ENCODE measurements around the gene FCER1G.
"Not testable (repeated sequence)": the region's sequence is repeated elsewhere in the genome, so short reads cannot be mapped to it uniquely, and the experiment has no call there.

Gene FCER1G

DNA sequence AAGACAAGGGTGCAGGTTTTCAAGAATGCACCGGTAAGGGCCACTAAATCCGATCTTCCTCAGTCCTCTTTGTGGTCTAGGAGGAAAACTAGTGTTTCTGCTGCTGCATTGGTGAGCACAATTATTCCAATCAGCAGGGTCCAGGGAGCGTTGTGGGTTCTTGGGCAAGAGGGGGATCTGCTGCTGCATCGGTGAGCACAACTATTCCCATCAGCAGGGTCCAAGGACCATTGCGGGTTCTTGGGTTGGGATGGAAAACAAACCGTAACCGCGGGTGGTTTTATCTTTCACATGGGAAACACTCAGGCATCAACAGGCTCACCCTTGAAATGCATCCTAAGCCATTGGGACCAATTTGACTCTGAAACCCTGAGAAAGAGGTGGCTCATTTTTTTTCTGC lies 36.5 kb downstream of the FCER1G start:
- Histone ChIP-seq H3K4me1 (ENCODE audit: insufficient read depth, low read length) (no peaks in the 10 kb centered on the region), H3K36me3 (ENCODE audit: insufficient read depth, low read depth, low read length) (no peaks in the 10 kb centered on the region), H3K27ac (ENCODE audit: low read length) (no peak overlapping the region), H3K27me3 (ENCODE audit: insufficient read depth, low read length) (no peaks in the 10 kb centered on the region), H3K9ac (ENCODE audit: low read depth, low read length) (no peak overlapping the region), H3K4me3 (ENCODE audit: low read length) (no peak overlapping the region), H3K9me3 (ENCODE audit: insufficient read depth, low read depth, low read length) (peaks cover under 1% of the 10 kb centered on the region; the same call in 1 of the 2 replicates)

DNA sequence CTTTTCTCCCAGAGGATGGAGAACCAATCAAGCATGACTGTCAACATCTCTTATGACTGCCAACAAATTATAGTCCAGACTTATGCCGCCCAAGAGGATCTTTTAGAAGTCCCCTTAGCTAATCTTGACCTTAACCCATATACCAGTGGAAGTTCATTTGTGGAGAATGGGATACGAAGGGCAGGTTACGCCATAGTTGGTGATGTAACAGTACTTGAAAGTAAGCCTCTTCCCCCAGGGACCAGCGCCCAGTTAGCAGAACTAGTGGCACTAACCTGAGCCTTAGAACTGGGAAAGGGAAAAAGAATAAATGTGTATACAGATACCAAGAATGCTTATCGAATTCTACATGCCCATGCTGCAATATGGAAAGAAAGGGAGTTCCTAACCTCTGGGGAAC lies 40.2 kb downstream of the FCER1G start:
- not testable (repeated sequence) for H3K36me3 ChIP-seq (ENCODE audit: insufficient read depth, low read depth, low read length); H3K4me1 ChIP-seq (ENCODE audit: insufficient read depth, low read length); H3K9ac ChIP-seq (ENCODE audit: low read depth, low read length); H3K4me3 ChIP-seq (ENCODE audit: low read length); H3K27ac ChIP-seq (ENCODE audit: low read length)
- peaks cover 31% of the 10 kb centered on the region for H3K27me3 ChIP-seq (ENCODE audit: insufficient read depth, low read length)
- H3K9me3 ChIP-seq (ENCODE audit: insufficient read depth, low read depth, low read length): peaks cover 13% of the 10 kb centered on the region

DNA sequence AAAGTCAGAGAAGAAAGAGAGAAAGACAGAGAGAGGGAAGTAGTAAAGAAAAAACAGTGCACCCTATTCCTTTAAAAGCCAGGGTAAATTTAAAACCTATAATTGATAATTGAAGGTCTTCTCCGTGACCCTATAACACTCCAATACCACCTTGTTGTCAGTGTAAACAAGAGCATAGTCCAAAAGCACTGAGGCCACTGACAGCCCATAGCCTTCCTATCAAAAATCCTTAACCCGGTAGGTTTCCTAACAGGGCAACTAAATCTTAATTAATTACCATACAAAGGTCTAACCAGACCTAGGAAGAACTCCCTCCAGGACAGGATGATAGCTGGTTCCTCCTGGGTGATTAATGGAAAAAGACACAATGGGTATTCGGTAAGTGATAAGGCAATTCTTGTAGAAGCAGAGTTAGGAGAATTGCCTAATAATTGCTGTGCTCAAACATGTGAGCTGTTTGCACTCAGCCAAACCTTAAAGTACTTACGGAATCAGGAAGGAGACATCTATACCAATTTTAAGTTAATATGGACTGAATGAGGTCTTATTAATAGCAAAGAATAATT lies 40.9 kb downstream of the FCER1G start:
- Histone ChIP-seq H3K27me3 (ENCODE audit: insufficient read depth, low read length) (peaks cover 38% of the 10 kb centered on the region), H3K9me3 (ENCODE audit: insufficient read depth, low read depth, low read length) (peaks cover 13% of the 10 kb centered on the region)
- not testable (repeated sequence) for H3K36me3 ChIP-seq (ENCODE audit: insufficient read depth, low read depth, low read length); H3K27ac ChIP-seq (ENCODE audit: low read length); H3K4me1 ChIP-seq (ENCODE audit: insufficient read depth, low read length); H3K9ac ChIP-seq (ENCODE audit: low read depth, low read length); H3K4me3 ChIP-seq (ENCODE audit: low read length)

DNA sequence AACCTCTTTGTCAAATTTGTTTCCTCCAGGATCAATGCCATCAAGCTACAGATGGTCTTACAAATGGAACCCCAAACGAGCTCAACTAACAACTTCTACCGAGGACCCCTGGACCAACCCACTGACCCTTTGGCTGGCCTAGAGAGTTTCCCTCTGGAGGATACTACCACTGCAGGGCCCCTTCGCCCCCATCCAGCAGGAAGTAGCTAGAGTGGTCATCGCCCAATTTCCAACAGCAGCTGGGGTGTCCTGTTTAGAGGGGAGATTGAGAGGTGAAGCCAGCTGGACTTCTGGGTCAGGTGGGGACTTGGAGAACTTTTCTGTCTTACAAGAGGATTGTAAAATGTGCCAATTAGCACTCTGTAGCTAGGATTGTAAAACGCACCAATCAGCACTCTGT lies 42.0 kb downstream of the FCER1G start:
- peaks cover 47% of the 10 kb centered on the region for H3K27me3 ChIP-seq (ENCODE audit: insufficient read depth, low read length)
- H3K27ac ChIP-seq (ENCODE audit: low read length); H3K36me3 ChIP-seq (ENCODE audit: insufficient read depth, low read depth, low read length); H3K4me1 ChIP-seq (ENCODE audit: insufficient read depth, low read length); H3K4me3 ChIP-seq (ENCODE audit: low read length); H3K9ac ChIP-seq (ENCODE audit: low read depth, low read length): not testable (repeated sequence)
- peaks cover 13% of the 10 kb centered on the region for H3K9me3 ChIP-seq (ENCODE audit: insufficient read depth, low read depth, low read length)

DNA sequence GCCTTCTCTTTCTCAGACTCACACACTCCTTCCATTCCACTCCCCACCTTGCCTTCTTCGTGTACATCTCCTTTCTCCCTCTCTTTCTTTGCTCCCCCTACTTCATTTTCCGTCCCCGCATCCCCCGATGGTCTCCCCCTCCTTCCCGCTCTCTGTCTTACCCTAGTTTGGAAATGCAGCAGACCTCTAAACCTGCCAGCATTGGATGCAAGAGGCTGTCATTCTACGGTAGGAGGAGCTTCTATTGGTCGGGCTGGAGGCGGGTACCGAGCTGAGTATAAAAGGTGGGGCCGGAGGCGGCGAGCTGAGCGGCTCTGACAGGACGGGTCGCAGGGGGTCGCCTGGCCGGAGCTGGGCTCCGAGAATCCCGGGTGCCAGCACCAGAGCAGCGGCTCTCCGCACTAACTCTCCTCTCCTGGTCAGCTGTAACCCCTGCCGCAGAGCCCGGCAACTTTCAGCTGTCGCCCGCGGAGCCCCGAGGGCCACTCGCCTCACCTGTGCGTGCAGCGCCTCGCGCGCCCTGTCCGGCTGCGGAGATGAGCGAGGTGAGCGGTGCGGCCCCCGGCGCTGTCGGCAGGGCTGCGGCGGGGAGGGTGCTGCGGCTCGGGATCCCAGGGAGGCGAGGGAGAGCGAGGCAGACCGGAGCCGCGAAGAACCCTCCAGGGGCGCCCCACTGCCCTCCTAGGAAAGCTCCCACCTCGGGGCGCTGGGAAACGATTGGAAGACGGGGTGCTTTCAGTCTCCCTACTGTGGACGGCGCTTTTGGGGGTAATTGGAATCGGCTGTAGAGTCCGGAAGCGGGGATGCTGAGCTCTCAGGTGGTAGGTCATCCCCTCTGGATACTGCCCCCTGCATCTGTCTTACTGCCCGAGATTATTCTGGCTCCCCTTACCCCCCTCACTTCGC lies 43.6 kb downstream of the FCER1G start, which contains the start of gene PCP4L1:
TSS of gene PCP4L1 (plus strand) at position 307 of the 906 bp plus-strand sequence. CDS start at position 537, 230 bp downstream.
- Histone ChIP-seq H3K4me1 (ENCODE audit: insufficient read depth, low read length) (peaks cover 7% of the 10 kb centered on the region), H3K9me3 (ENCODE audit: insufficient read depth, low read depth, low read length) (peaks cover 13% of the 10 kb centered on the region), H3K9ac (ENCODE audit: low read depth, low read length) (no peak within 1 kb of the TSS), H3K36me3 (ENCODE audit: insufficient read depth, low read depth, low read length) (no peaks in the 10 kb centered on the region), H3K4me3 (ENCODE audit: low read length) (peak within 1 kb of the TSS; percentile 65), H3K27me3 (ENCODE audit: insufficient read depth, low read length) (peaks cover 47% of the 10 kb centered on the region), H3K27ac (ENCODE audit: low read length) (no peak within 1 kb of the TSS)

DNA sequence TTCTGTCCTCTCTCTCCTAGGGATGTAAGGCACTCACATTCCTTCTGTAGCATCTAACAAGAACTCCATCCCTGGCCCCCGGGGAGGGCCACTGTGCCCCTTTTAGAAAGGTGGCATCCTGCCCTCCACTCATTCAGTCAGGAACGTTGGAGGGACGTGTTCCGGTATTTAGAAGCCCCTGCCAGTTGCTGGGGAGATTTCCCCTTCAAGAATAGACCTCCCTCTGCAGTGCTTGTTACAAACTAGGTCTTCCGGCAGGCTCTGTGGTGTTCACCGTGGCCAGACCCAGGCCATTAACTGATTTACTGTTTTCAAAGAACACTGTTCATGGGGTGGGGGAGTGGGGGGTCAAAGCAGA lies 44.2 kb downstream of the FCER1G start:
- H3K27me3 ChIP-seq (ENCODE audit: insufficient read depth, low read length): peaks cover 47% of the 10 kb centered on the region
- H3K4me3 ChIP-seq (ENCODE audit: low read length): peak overlapping the region; percentile 65; the same call in 1 of the 2 replicates
- no peaks in the 10 kb centered on the region for H3K36me3 ChIP-seq (ENCODE audit: insufficient read depth, low read depth, low read length)
- H3K9ac ChIP-seq (ENCODE audit: low read depth, low read length): no peak overlapping the region
- peaks cover 7% of the 10 kb centered on the region for H3K4me1 ChIP-seq (ENCODE audit: insufficient read depth, low read length)
- peaks cover 13% of the 10 kb centered on the region for H3K9me3 ChIP-seq (ENCODE audit: insufficient read depth, low read depth, low read length)
- H3K27ac ChIP-seq (ENCODE audit: low read length): no peak overlapping the region

DNA sequence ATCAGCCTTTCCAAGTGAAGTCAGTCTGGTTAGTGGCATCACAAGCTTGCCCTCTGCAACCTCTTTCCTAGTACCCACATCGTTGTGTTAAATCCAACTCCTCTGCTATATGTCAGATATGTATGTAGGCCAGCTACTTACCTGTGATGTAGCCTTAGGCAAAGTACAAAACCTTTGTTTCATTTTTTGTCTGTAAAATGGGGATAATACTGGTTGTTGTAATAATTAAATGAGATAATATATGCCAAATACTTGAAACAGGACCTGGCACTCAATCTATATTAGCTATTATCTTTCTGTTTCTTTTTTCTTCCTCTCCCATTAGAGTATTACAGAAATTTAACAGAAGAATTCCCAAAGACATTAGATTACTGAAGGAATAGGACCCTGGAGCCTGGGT lies 44.7 kb downstream of the FCER1G start:
- Histone ChIP-seq H3K27me3 (ENCODE audit: insufficient read depth, low read length) (peaks cover 47% of the 10 kb centered on the region), H3K9ac (ENCODE audit: low read depth, low read length) (no peak overlapping the region), H3K9me3 (ENCODE audit: insufficient read depth, low read depth, low read length) (peaks cover 13% of the 10 kb centered on the region), H3K4me3 (ENCODE audit: low read length) (no peak overlapping the region), H3K4me1 (ENCODE audit: insufficient read depth, low read length) (peaks cover 7% of the 10 kb centered on the region), H3K27ac (ENCODE audit: low read length) (no peak overlapping the region), H3K36me3 (ENCODE audit: insufficient read depth, low read depth, low read length) (no peaks in the 10 kb centered on the region)

DNA sequence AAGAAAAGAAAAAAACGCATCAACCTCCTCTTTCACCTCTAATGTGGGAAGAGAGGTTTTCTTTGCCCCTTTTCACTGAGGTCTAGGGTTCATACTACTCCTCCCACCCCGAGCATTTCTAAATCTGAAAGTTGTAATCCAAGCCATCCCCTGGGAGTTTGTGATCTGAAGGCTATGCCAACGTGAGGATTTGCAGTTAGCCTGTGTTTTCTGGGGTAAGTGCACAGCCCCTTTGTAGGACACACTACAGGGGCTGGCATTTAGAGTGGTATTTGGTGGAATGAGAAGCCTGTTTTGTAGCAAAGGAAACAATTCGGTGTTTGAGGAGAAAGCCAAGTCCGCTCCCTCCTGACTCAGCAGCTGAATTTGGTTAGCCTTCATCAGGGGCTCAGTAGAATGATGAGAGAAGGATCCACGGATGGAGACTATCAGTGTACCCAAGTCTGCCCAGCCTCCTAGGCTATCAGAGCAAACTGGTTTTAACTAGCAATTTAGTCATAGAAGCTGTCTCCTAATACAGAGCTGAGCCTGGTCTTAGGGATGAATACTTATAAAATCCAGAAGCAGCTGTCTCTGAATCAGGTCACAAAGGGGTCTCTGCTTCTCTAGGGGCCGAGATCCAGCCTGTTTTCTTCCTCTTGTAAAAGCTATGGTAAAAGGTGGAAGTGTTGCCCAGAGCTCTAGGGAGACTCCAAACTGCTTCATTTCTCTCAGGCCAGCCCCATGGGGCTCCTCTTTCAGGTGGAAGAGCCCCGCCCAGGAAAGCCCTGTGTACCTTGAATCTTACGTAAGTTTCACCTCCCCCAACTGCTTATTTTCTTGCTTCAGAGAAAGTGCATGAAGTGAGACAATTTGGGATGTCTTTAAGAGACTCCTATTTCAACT lies 45.5 kb downstream of the FCER1G start:
- no peak overlapping the region for H3K4me3 ChIP-seq (ENCODE audit: low read length)
- peaks cover 13% of the 10 kb centered on the region for H3K9me3 ChIP-seq (ENCODE audit: insufficient read depth, low read depth, low read length)
- no peak overlapping the region for H3K9ac ChIP-seq (ENCODE audit: low read depth, low read length)
- H3K27ac ChIP-seq (ENCODE audit: low read length): no peak overlapping the region
- peaks cover 47% of the 10 kb centered on the region for H3K27me3 ChIP-seq (ENCODE audit: insufficient read depth, low read length)
- peaks cover 7% of the 10 kb centered on the region for H3K4me1 ChIP-seq (ENCODE audit: insufficient read depth, low read length)
- H3K36me3 ChIP-seq (ENCODE audit: insufficient read depth, low read depth, low read length): no peaks in the 10 kb centered on the region

DNA sequence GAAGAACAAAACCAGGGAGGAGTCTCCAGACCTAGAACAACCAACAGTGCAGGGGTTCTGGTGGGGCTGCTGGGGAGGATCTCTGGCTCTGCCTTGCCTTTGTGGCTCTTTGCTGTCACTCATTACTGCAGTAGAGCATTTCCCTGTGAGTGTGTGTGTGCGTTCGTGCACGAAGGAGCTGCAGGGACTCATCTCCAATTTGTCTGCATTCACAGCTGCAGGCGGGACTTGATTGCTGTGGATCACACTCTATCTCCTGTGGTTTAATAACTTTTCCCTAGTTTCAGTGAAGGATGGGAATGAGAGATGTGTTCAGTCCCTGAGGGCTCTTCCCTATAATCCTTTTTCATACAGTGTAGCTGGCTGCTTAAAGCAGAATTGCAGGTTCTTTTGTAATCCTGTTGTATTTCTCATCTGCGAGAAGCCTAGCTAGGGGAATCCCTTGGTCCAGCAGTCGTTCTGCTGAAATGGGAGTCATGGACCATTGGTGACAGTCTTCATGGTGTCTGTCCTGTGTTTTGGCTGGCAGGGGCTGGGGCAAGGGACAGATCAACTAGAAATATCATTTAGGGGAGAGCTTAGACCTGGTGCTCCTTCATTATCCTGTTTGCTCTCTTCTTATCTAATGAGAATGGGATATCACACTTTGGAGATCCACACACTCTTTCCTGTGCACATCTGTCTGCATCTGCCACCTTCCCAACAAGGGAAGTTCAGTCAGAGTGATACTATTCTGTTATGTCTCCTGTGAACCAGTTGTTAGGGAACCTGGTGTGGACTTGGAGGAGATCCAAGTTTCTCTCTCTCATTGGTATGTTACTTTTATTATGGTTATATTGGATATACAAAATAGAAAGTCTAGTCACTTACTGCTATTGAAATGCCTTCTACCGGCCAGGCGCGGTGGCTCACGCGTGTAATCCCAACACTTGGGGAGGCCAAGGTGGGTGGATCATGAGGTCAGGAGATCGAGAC lies 46.5 kb downstream of the FCER1G start:
- H3K4me1 ChIP-seq (ENCODE audit: insufficient read depth, low read length): peaks cover 13% of the 10 kb centered on the region
- no peak overlapping the region for H3K27ac ChIP-seq (ENCODE audit: low read length)
- no peaks in the 10 kb centered on the region for H3K36me3 ChIP-seq (ENCODE audit: insufficient read depth, low read depth, low read length)
- peaks cover 13% of the 10 kb centered on the region for H3K9me3 ChIP-seq (ENCODE audit: insufficient read depth, low read depth, low read length)
- no peak overlapping the region for H3K9ac ChIP-seq (ENCODE audit: low read depth, low read length)
- H3K4me3 ChIP-seq (ENCODE audit: low read length): no peak overlapping the region
- H3K27me3 ChIP-seq (ENCODE audit: insufficient read depth, low read length): peaks cover 47% of the 10 kb centered on the region

DNA sequence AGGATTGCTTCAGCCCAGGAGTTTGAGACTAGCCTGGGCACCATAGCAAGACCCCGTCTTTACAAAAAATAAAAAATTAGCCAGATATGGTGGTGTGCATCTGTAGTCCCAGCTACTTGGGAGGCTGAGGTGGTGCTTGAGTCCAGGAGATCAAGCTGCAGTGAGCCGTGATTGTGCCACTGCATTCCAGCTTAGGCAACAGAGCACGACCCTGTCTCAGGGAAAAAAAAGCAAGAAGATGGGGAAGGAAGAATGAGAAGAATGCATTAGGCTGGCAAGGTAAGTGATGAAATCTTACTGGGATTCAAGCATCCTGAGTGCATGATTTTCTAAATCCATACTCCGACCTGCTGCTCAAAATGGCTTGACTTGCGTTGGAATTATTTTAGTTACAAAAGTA lies 50.2 kb downstream of the FCER1G start:
- H3K9me3 ChIP-seq (ENCODE audit: insufficient read depth, low read depth, low read length): no peaks in the 10 kb centered on the region
- H3K4me1 ChIP-seq (ENCODE audit: insufficient read depth, low read length): peaks cover 14% of the 10 kb centered on the region
- H3K9ac ChIP-seq (ENCODE audit: low read depth, low read length): no peak overlapping the region
- no peak overlapping the region for H3K4me3 ChIP-seq (ENCODE audit: low read length)
- peaks cover 16% of the 10 kb centered on the region for H3K27me3 ChIP-seq (ENCODE audit: insufficient read depth, low read length)
- H3K36me3 ChIP-seq (ENCODE audit: insufficient read depth, low read depth, low read length): no peaks in the 10 kb centered on the region
- no peak overlapping the region for H3K27ac ChIP-seq (ENCODE audit: low read length)

DNA sequence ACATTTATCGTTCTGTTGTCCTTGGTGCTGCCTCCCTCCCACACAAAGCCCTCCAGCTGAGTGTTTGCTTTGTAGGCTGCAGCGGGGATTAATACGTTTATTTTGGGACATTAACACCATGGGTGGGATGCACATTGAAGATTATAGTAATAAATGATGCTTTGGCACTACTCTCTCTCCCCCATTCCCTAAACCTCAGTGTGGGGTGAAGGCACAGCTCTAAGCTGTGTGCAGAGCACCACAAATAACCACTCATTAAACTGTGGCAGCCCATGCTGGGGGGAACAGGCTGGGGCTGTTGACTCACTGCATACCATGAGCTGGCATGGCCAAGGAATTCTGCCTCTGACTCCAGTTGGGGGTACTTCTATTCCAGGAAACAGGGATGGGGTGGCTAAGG lies 51.1 kb downstream of the FCER1G start:
- H3K27ac ChIP-seq (ENCODE audit: low read length): no peak overlapping the region
- H3K36me3 ChIP-seq (ENCODE audit: insufficient read depth, low read depth, low read length): no peaks in the 10 kb centered on the region
- H3K27me3 ChIP-seq (ENCODE audit: insufficient read depth, low read length): peaks cover 7% of the 10 kb centered on the region
- H3K4me3 ChIP-seq (ENCODE audit: low read length): no peak overlapping the region
- peaks cover 6% of the 10 kb centered on the region; the same call in 1 of the 2 replicates for H3K4me1 ChIP-seq (ENCODE audit: insufficient read depth, low read length)
- H3K9me3 ChIP-seq (ENCODE audit: insufficient read depth, low read depth, low read length): no peaks in the 10 kb centered on the region
- no peak overlapping the region for H3K9ac ChIP-seq (ENCODE audit: low read depth, low read length)
